HG03432 (cell line): ENCODE measurements around the gene PEX26.
"Not testable (repeated sequence)": the region's sequence is repeated elsewhere in the genome, so short reads cannot be mapped to it uniquely, and the experiment has no call there.

Source experiments
- ATAC-seq: cut with Tn5 transposase; IDR thresholded peaks from one replicate; pipeline ENCODE4 v1.9.1; 2021; ENCODE audit warnings: mild to moderate bottlenecking, moderate library complexity; ENCODE audit not compliant: unreplicated experiment

PEX26 gene

GRCh38 chr22:18070556-18071306 is 7.1 kb upstream of the PEX26 start:
- ATAC-seq, result no peak

GRCh38 chr22:18071307-18071967 is 6.4 kb upstream of the PEX26 start:
- not testable (repeated sequence) for ATAC-seq

- ATAC-seq, result no peak
Observed at GRCh38 chr22:18071968-18072310, 5.9 kb upstream of the PEX26 start.

- no peak for ATAC-seq
Observed at GRCh38 chr22:18073467-18073866, 4.3 kb upstream of the PEX26 start.

- not testable (repeated sequence) for ATAC-seq
Observed at GRCh38 chr22:18073927-18074326, 3.9 kb upstream of the PEX26 start.

GRCh38 chr22:18075101-18075719 is 2.6 kb upstream of the PEX26 start:
- no peak for ATAC-seq

- ATAC-seq, result no peak
Observed at GRCh38 chr22:18075720-18076497, 1.9 kb upstream of the PEX26 start.

- no peak for ATAC-seq
Observed at GRCh38 chr22:18077087-18077638, 627 bp upstream of the PEX26 start.

- ATAC-seq, result peak; percentile 36
Observed at GRCh38 chr22:18078329-18079041, 695 bp downstream of the PEX26 start.

- ATAC-seq, result no peak
Observed at GRCh38 chr22:18079706-18080233, 2.0 kb downstream of the PEX26 start.

GRCh38 chr22:18081416-18081815 is 3.6 kb downstream of the PEX26 start:
- ATAC-seq, result no peak

GRCh38 chr22:18082467-18082866 is 4.7 kb downstream of the PEX26 start:
- no peak for ATAC-seq

- ATAC-seq, result no peak
Observed at GRCh38 chr22:18083406-18083805, 5.6 kb downstream of the PEX26 start.

GRCh38 chr22:18085188-18085587 is 7.4 kb downstream of the PEX26 start:
- no peak for ATAC-seq

GRCh38 chr22:18087350-18087855 is 9.6 kb downstream of the PEX26 start:
- no peak for ATAC-seq

- ATAC-seq, result no peak
Observed at GRCh38 chr22:18088825-18089568, 11.2 kb downstream of the PEX26 start.

- no peak for ATAC-seq
Observed at GRCh38 chr22:18090286-18090685, 12.5 kb downstream of the PEX26 start.

- ATAC-seq, result no peak
Observed at GRCh38 chr22:18091478-18091877, 13.7 kb downstream of the PEX26 start.

GRCh38 chr22:18091916-18092526 is 14.2 kb downstream of the PEX26 start:
- ATAC-seq, result no peak
